Measurements from ENCODE around the gene THOP1.

The THOP1 gene

GRCh38 chr19:2854849-2855248 lies 69.5 kb downstream of the THOP1 start:
- no peak for DNase-seq (ENCODE audit: low read depth)

DNA sequence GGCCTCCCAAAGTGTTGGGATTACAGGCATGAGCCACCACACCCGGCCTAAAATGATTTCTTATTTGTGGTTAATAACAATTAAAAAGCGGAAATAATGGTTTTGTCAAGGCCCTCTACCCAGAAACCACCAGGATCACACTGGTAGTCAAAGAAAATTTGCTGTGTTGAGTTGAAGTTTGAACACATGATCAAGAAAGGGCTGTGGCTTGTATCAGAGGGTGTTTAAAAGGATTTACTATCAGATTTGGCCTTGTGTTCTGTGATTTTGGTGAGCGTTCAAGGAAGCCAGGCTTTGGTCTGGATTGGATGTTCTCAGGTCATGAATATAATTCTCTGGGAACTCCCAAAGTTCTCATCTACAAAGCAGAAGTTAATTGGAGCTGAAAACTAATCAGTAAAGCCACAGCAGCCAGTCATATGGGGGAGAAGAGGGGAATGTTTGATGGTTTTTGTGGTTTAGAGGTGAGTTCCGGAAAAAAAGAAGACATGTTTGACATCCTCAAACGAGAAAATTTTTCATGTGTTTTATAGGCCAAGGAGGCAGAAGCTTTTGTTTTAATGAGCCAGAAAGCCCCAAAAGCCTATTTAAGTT lies 71.3 kb downstream of the THOP1 start:
- no peak for DNase-seq (ENCODE audit: low read depth)

GRCh38 chr19:2858864-2859263 lies 73.6 kb downstream of the THOP1 start:
- DNase-seq (ENCODE audit: low read depth), result no peak

DNA sequence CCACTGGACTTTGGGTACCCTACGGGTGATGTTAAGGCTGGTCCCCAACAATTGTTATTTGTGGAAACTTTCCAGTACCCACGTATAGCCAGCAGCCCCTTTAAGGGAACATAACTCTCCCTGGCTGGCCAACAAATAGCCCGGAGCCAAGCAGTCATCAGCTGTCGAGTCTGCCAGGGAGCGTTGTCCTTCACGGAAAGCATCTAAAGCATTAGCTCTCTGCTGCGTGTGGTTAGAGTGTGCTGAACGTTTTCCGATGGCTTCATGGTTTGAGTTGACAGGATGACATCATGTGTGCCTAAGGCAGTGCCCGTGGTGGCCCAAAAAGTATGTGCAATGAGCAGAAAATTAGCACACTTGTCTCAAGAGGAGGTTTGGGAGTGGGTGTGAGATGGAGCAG lies 78.5 kb downstream of the THOP1 start:
- no peak for DNase-seq (ENCODE audit: low read depth)
